Activated CD8-positive, alpha-beta T cell treated with anti-CD3 and anti-CD28 coated beads, Interleukin-2, amount 10 ng/mL, durations not matched to agents 7 days and 5 days (primary cell): Measurements from ENCODE around the gene ANO1. TPM values are rescaled to one million over a fixed set of nuclear protein-coding genes. Genes with fewer than 3 reads are reported as not detected.

ENCODE experiments used
- ATAC-seq: fragments of 150-1000 bp; cut with Tn5 transposase; one replicate; pipeline ENCODE4 v1.10.0; 2021; ENCODE audit warnings: moderate library complexity
- CTCF ChIA-PET: fragments of 350-600 bp; sonication (Branson Sonifier 250); formaldehyde crosslinking; loops from one replicate; lab custom pipeline; 2021; ENCODE audit warnings: antibody characterized with exemption; lab: Charles Lee
- POLR2A ChIA-PET: fragments of 350-600 bp; sonication (Branson Sonifier 250); formaldehyde crosslinking; loops from one replicate; lab custom pipeline; 2021; ENCODE audit warnings: antibody characterized with exemption; lab: Charles Lee
- DNase-seq: peaks from one replicate; pipeline ENCODE4 v3.0.0-alpha.2; 2020
- H3K27ac Mint-ChIP-seq: one replicate; pipeline ENCODE4 v1.8.0; 2021; ENCODE audit warnings: mild to moderate bottlenecking, mixed read lengths
- H3K27me3 Mint-ChIP-seq: one replicate; pipeline ENCODE4 v1.8.0; 2021; ENCODE audit warnings: low read depth, mixed read lengths
- H3K36me3 Mint-ChIP-seq: one replicate; pipeline ENCODE4 v1.8.0; 2021; ENCODE audit warnings: low read depth, mixed read lengths
- H3K4me1 Mint-ChIP-seq: one replicate; pipeline ENCODE4 v1.8.0; 2021; ENCODE audit warnings: low read depth, mixed read lengths
- H3K4me3 Mint-ChIP-seq: one replicate; pipeline ENCODE4 v1.8.0; 2021; ENCODE audit warnings: mild to moderate bottlenecking, mixed read lengths
- H3K9me3 Mint-ChIP-seq: one replicate; pipeline ENCODE4 v1.8.0; 2022; ENCODE audit warnings: mixed read lengths; ENCODE audit not compliant: insufficient read depth
- total RNA-seq, 2 experiments: library from RNA; stranded (reverse); gene quantifications; one replicate each; pipeline ENCODE4 v1.2.3, GENCODE V29; 2021

Gene ANO1
- total RNA-seq, 2 experiments from 2014 or later = not detected

DNA sequence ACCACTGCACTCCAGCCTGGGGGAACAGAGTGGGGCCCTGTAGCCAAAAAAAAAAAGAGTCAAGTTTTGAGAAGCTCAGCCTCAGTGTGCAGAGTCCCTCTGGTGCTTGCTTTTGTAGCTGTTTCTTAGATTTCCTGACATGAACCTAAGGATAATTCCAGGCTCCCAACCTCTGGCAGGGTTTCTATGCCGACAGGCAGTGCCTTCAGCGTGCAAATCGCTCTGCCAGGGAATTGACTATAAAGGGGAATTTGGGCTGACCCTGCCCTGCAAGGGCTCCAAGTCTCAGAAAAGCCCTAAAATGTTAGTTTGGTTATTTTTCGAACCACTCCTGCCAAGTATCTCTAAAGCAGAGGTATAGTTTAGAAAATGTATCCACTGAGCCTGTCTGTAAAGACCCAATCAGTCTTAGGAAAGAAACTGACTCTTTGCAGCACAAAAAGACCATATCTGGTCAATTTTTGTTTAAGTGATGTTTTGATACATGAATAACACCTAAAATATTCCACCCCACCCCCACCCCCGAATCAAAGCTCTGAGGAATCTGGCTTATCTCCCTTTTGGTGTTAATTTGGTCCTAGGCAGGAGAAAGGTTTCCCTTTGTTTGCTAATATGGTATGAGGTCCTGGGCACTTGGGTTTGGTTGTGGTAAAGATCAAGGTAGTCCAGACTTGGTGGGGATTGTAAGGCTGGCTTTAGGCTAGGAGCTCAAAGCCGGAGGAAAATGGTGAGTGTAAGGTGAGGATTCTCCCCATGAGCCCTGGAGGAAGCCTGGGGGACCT, 49.7 kb downstream of the ANO1 start:
- ChIA-PET CTCF (no interaction called here), POLR2A (interaction anchor here (0.6 to 1.1 kb wide), 4 partner anchors 43 to 1870 kb away, joined by 3 to 4 read pairs (median 4); no protein-coding TSS in a partner anchor)
- no peak overlapping the region for H3K27ac Mint-ChIP-seq
- H3K4me3 Mint-ChIP-seq = no peak overlapping the region
- no peaks in the 10 kb centered on the region for H3K27me3 Mint-ChIP-seq
- H3K36me3 Mint-ChIP-seq = no peaks in the 10 kb centered on the region
- H3K9me3 Mint-ChIP-seq = no peaks in the 10 kb centered on the region
- DNase-seq = no peak
- H3K4me1 Mint-ChIP-seq = no peaks in the 10 kb centered on the region
- no peak for ATAC-seq

DNA sequence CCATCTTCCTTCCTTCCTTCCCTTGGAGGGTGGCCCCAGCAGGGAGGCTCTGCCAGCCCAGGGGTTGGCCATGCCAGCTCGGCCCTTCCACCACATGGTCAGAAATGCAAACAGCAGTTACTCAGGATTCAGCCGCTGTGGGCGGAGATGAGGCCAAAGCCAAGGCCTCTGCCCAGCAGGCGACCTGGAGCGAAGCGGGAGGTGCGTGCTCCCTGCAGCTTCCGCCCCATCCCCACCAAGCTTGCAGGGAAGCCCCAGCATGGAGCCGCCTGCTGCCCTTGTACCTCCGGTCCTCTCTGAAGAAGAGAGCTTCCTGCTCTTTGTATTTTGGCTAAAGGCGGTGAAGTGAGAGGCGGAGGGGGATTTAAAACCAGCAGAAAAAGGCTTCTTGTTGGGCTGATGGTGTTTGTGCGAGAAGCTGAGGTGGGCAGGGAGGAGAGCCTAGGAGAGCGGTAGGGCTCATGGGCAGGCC, 50.4 kb downstream of the ANO1 start:
- H3K4me1 Mint-ChIP-seq = no peaks in the 10 kb centered on the region
- ATAC-seq (no peak), DNase-seq (no peak)
- ChIA-PET POLR2A (interaction anchor here (0.6 kb wide), 1 partner anchor 1103 kb away, joined by 3 read pairs; no protein-coding TSS in a partner anchor), CTCF (no interaction called here)
- no peaks in the 10 kb centered on the region for H3K27me3 Mint-ChIP-seq
- no peak overlapping the region for H3K27ac Mint-ChIP-seq
- H3K9me3 Mint-ChIP-seq = no peaks in the 10 kb centered on the region
- H3K4me3 Mint-ChIP-seq = no peak overlapping the region
- H3K36me3 Mint-ChIP-seq = no peaks in the 10 kb centered on the region

DNA sequence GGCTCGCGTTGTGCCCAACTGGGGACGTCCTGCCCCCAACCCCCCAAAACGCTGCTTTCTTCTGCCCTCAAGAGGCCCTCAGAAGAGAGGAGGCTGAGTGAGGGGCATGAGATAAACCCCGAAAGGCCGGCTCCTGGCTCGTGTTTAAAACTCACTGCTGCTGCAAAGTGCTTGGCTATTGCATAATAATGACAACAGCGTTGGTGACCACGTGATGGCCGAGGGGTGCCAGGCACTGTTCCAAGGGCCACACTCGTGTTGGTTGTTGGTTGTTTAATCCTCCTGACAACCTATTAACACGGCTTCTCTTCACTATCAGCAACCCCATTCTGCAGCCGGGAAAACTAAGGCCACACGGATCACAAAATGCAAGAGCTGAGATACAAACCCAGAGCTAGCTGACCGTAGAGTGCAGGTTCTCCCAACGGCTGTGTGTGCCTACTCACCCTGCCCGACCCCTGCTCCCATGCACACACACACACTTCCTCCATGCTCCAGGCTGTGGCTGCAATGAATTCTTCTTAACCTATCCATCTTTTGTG, 51.0 kb downstream of the ANO1 start:
- ChIA-PET CTCF (no interaction called here), POLR2A (no interaction called here)
- no peak for DNase-seq
- no peak for ATAC-seq
- no peak overlapping the region for H3K27ac Mint-ChIP-seq
- no peaks in the 10 kb centered on the region for H3K4me1 Mint-ChIP-seq
- no peaks in the 10 kb centered on the region for H3K36me3 Mint-ChIP-seq
- no peaks in the 10 kb centered on the region for H3K9me3 Mint-ChIP-seq
- H3K4me3 Mint-ChIP-seq = no peak overlapping the region
- H3K27me3 Mint-ChIP-seq = no peaks in the 10 kb centered on the region

DNA sequence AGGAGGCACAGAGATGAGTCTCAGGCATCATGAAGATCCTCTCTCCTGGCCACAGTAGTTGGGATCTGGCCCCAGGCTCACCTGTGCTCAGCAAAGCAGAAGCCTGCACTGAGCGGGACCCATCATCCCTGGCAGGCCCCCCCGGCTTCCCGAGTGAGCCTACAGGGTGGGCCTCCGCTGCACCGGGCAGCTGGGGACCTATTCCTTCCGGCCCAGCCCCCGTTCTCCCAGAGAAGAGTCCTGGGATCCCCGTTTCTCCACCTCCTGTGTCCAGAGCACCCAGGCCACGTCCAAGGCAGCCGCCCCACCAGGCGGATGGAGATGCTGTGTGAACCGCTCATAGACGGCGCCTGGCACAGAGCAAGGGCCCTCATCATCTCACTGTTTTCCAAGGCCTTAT, 52.5 kb downstream of the ANO1 start:
- Mint-ChIP-seq H3K9me3 (no peaks in the 10 kb centered on the region), H3K4me3 (no peak overlapping the region), H3K27me3 (no peaks in the 10 kb centered on the region), H3K27ac (no peak overlapping the region), H3K36me3 (no peaks in the 10 kb centered on the region), H3K4me1 (no peaks in the 10 kb centered on the region)
- DNase-seq = no peak
- CTCF ChIA-PET = no interaction called here
- POLR2A ChIA-PET = no interaction called here
- no peak for ATAC-seq

DNA sequence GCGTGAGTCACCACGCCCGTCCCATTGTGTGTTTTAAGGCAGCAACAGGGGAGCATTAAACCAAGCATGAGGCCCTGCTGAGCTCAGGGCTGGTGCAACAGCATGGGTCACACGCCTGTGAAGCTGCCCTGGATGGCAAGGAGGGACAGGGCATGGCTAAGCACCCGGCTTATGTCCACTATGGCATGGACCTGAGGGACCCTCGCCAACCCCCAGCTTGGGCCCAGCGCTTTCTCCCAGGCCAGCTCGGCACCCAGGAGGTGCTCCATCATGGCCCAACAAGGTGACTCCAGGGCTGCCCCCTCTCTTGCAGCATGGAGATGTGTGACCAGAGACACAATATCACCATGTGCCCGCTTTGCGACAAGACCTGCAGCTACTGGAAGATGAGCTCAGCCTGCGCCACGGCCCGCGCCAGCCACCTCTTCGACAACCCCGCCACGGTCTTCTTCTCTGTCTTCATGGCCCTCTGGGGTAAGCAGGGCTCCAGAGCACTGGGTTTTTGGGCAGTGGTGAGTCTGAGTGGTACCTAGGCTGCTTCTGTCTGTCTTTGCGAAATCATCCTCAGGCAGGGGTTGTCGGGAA, 53.6 kb downstream of the ANO1 start:
- Mint-ChIP-seq H3K4me3 (no peak overlapping the region), H3K4me1 (no peaks in the 10 kb centered on the region), H3K27me3 (no peaks in the 10 kb centered on the region), H3K36me3 (no peaks in the 10 kb centered on the region), H3K9me3 (no peaks in the 10 kb centered on the region), H3K27ac (no peak overlapping the region)
- ChIA-PET CTCF (no interaction called here), POLR2A (no interaction called here)
- no peak for ATAC-seq
- DNase-seq = no peak

DNA sequence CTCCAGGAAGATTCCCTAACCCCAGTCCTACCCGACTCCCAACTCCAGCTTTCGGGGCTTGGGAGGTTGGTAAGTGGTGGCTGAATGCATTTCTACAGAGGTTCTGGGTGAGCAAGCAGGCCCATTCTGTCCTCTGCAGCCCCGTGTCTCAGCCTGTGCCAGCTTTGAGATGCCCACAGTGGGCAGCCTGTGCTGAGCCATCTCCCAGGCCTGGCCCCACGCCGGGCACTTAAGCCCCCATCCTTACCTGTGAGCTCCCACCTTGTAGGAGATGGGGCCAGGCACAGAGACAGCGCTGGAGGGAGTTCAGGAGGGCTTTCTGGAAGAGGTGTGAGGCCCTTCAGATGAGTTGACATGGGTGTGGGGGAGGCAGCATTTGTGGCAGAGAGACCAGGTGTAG, 54.5 kb downstream of the ANO1 start:
- ATAC-seq = no peak
- DNase-seq = no peak

DNA sequence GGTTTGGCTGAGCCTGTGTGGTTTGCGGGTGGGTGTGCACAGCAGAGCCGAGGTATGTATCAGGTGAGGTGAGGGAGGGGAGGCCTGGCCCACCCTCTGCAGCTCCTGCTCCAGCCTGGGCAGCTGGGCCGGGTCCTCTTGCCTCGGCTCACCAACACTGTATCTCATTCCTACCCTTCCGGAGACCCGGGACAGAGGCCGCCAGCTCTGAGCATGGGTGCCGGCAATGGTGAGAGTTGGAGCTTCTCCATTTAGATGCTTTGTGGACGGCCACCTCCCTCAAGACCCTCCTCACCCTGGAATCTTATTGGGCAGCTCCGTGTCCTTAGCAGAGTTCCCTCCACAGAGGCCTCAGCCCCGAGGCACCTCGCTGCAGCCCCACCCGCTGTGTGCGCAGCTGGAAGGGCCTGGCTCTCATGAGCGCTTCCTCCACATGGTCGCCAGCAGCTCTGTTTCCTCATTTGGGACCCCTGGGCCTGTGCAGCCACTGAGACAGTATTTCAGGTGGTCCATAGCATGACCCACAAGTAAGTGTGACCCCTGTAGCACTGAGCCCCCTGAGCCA, 55.7 kb downstream of the ANO1 start:
- DNase-seq (no peak), ATAC-seq (no peak)
- Mint-ChIP-seq H3K27me3 (no peaks in the 10 kb centered on the region), H3K27ac (no peak overlapping the region), H3K4me3 (no peak overlapping the region), H3K4me1 (no peaks in the 10 kb centered on the region), H3K36me3 (no peaks in the 10 kb centered on the region), H3K9me3 (no peaks in the 10 kb centered on the region)
- ChIA-PET POLR2A (no interaction called here), CTCF (no interaction called here)

More for the DNA sequence above, 54.5 kb downstream of the ANO1 start:
- ChIA-PET CTCF (no interaction called here), POLR2A (no interaction called here)
- Mint-ChIP-seq H3K9me3 (no peaks in the 10 kb centered on the region), H3K36me3 (no peaks in the 10 kb centered on the region), H3K4me1 (no peaks in the 10 kb centered on the region), H3K27ac (no peak overlapping the region), H3K27me3 (no peaks in the 10 kb centered on the region), H3K4me3 (no peak overlapping the region)

DNA sequence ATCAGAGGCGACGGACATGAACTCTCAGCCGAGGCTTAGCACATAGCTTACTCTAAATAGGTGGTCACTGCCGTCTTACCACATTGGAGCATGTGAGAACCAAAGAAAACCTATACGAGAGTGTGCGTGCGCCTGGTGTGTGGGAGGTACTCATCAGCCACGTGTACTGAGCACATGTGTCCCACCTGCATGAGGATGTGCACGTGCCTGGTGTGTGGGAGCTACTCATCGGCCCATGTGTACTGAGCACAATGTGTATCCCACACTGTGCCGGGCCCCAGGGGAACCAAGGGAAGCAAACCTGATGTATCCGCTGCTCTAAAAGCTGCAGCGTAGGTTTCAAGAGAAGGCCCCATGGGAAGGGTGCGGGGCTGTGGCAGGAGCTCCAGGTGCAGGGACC, 56.4 kb downstream of the ANO1 start:
- Mint-ChIP-seq H3K4me1 (no peaks in the 10 kb centered on the region), H3K36me3 (no peaks in the 10 kb centered on the region), H3K27ac (no peak overlapping the region), H3K27me3 (no peaks in the 10 kb centered on the region), H3K9me3 (no peaks in the 10 kb centered on the region), H3K4me3 (no peak overlapping the region)
- ATAC-seq (no peak), DNase-seq (no peak)
- ChIA-PET CTCF (no interaction called here), POLR2A (no interaction called here)

DNA sequence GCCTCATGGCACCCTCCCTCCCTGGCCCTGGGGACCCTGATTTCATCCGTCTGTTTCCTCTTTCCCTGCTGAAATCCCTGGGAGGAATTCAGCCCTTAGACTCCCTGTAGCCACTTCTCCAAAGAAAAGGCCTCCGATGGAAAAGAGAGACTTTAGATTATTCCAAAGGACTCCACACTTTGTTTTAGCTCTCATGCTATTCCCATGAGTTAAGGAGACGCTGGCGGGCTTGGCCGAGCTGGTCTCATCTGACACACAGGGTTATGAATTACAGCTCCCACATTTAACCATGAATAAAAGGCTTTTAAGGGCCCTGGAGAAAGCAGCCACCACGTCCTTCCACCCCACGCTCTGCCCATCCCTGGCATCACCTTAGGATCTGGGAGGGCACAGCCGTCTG, 57.0 kb downstream of the ANO1 start:
- H3K36me3 Mint-ChIP-seq = no peaks in the 10 kb centered on the region
- no peak for DNase-seq

DNA sequence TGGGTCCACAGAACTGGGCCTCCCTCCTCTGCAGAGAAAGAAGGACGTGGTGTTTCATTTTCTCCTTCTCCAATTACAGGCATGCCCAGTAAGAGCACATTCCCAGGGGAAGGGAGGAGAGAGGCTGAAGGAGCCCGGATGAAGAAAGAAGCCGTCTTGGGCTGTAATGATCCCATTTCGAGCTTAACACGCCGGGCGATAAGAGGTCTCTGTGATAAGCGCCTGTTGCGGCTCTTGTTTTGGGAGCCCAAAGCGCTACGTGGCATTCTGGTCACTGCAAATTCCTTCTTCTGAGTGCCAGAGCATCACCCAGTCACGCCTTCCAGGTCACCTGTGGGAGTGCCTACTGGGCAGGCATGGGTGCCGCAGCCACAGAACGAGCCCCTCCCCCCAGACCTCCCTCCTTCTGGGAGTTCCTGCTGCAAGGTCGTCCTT, 57.5 kb downstream of the ANO1 start:
- no peaks in the 10 kb centered on the region for H3K4me1 Mint-ChIP-seq
- H3K27me3 Mint-ChIP-seq = peaks cover under 1% of the 10 kb centered on the region
- ChIA-PET POLR2A (no interaction called here), CTCF (no interaction called here)
- H3K4me3 Mint-ChIP-seq = no peak overlapping the region
- no peaks in the 10 kb centered on the region for H3K36me3 Mint-ChIP-seq
- DNase-seq (no peak), ATAC-seq (no peak)
- no peak overlapping the region for H3K27ac Mint-ChIP-seq
- H3K9me3 Mint-ChIP-seq = no peaks in the 10 kb centered on the region

More for the DNA sequence above, 57.0 kb downstream of the ANO1 start:
- ATAC-seq = no peak
- ChIA-PET CTCF (no interaction called here), POLR2A (no interaction called here)
- no peaks in the 10 kb centered on the region for H3K9me3 Mint-ChIP-seq
- H3K27ac Mint-ChIP-seq = no peak overlapping the region
- no peak overlapping the region for H3K4me3 Mint-ChIP-seq
- no peaks in the 10 kb centered on the region for H3K27me3 Mint-ChIP-seq
- no peaks in the 10 kb centered on the region for H3K4me1 Mint-ChIP-seq

DNA sequence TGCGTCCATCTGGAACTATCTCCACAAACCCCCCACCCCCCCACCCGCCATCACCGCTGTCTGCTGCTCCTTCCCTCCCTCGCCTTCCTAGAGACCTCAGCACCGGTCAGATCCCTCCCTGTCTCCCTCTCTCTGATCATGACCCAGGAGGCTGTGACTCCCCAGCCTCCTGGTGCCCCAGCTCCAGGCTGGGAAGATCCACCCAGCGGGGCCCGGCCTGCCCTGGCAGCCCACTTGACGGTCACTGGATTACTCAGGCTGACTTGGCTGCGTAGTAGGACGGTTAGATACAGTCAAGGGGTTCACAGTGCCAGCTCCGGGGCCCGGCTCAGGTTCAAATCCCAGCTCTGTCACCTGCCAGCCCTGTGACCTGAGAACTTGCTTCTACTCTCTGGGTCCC, 59.3 kb downstream of the ANO1 start:
- CTCF ChIA-PET = no interaction called here

DNA sequence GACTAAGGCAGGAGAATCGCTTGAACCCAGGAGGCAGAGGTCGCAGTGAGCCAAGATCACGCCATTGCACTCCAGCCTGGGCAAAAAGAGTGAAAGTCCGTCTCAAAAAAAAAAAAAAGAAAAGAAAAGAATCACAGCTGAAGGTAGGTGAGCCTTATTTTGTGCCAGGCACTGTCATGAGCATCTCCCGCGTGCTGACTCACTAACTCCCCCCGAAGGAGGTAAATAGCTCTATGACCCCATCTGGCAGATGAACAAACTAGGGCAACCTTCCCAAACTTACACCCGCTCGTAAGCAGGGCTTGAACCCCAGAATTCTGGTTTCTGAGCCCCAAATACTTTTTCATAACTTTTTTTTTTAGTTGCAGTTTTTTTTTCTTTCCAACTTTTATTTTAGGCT, 60.3 kb downstream of the ANO1 start:
- CTCF ChIA-PET = interaction anchor here (0.7 kb wide), 1 partner anchor 593 kb away, joined by 4 read pairs; no protein-coding TSS in a partner anchor
- no peak for ATAC-seq
- H3K4me1 Mint-ChIP-seq = no peaks in the 10 kb centered on the region
- POLR2A ChIA-PET = no interaction called here
- no peak overlapping the region for H3K27ac Mint-ChIP-seq
- DNase-seq = no peak
- peaks cover 26% of the 10 kb centered on the region for H3K27me3 Mint-ChIP-seq
- no peak overlapping the region for H3K4me3 Mint-ChIP-seq
- H3K36me3 Mint-ChIP-seq = no peaks in the 10 kb centered on the region
- no peaks in the 10 kb centered on the region for H3K9me3 Mint-ChIP-seq

More for the DNA sequence above, 59.3 kb downstream of the ANO1 start:
- Mint-ChIP-seq H3K27ac (no peak overlapping the region), H3K36me3 (no peaks in the 10 kb centered on the region), H3K27me3 (peaks cover 17% of the 10 kb centered on the region), H3K4me3 (no peak overlapping the region), H3K9me3 (no peaks in the 10 kb centered on the region), H3K4me1 (no peaks in the 10 kb centered on the region)
- ATAC-seq = no peak
- POLR2A ChIA-PET = no interaction called here
- DNase-seq = no peak
